GM23338 (cell line): ENCODE data around the gene GLTP. TPM values are rescaled to one million over a fixed set of nuclear protein-coding genes. Genes with fewer than 3 reads are reported as not detected.

Experiments
- ATAC-seq: fragments of 200-7000 bp; cut with Tn5 transposase; 3 replicates; pipeline ENCODE4 v1.9.1; 2020
- DNase-seq: peaks from one replicate; pipeline ENCODE4 v3.0.0-alpha.2; 2015; ENCODE audit warnings: low spot score
- H2AFZ ChIP-seq: fragments of 200-600 bp; sonication (generic); 2 replicates; pipeline ENCODE4 v1.8.0; 2016; ENCODE audit warnings: antibody characterized with exemption, mild to moderate bottlenecking, moderate library complexity
- H3F3A ChIP-seq: fragments of 200-600 bp; sonication (generic); replicated peaks from 2 replicates; pipeline ENCODE4 v1.8.0; 2017; ENCODE audit warnings: antibody characterized with exemption, mixed run types, low read depth
- H3K27ac ChIP-seq: fragments of 200-600 bp; sonication (generic); 2 replicates; pipeline ENCODE4 v1.6.1; 2016; ENCODE audit warnings: low read depth
- H3K27me3 ChIP-seq: fragments of 200-600 bp; sonication (generic); 2 replicates; pipeline ENCODE4 v1.8.0; 2016; ENCODE audit warnings: mild to moderate bottlenecking, mixed run types, moderate library complexity; ENCODE audit not compliant: insufficient read depth
- H3K36me3 ChIP-seq: fragments of 200-600 bp; sonication (generic); 2 replicates; pipeline ENCODE4 v1.8.0; 2016; ENCODE audit warnings: mild to moderate bottlenecking; ENCODE audit not compliant: insufficient read depth
- H3K4me1 ChIP-seq: fragments of 200-600 bp; sonication (generic); 2 replicates; pipeline ENCODE4 v1.8.0; 2016; ENCODE audit warnings: mild to moderate bottlenecking, moderate library complexity; ENCODE audit not compliant: insufficient read depth
- H3K4me2 ChIP-seq: fragments of 200-600 bp; sonication (generic); 2 replicates; pipeline ENCODE4 v1.7.1; 2017; ENCODE audit warnings: mixed run types
- H3K4me3 ChIP-seq: fragments of 200-600 bp; sonication (generic); 2 replicates; pipeline ENCODE4 v1.6.1; 2016; ENCODE audit warnings: mixed run types
- H3K79me2 ChIP-seq: fragments of 200-600 bp; sonication (generic); replicated peaks from 2 replicates; pipeline ENCODE4 v1.8.0; 2017; ENCODE audit warnings: mild to moderate bottlenecking; ENCODE audit not compliant: insufficient read depth
- H3K9me2 ChIP-seq: fragments of 200-600 bp; sonication (generic); 2 replicates; pipeline ENCODE4 v1.8.0; 2017; ENCODE audit not compliant: insufficient read depth
- H4K20me1 ChIP-seq: fragments of 200-600 bp; sonication (generic); replicated peaks from 2 replicates; pipeline ENCODE4 v1.8.0; 2017; ENCODE audit warnings: mild to moderate bottlenecking; ENCODE audit not compliant: insufficient read depth
- H3K27ac Mint-ChIP-seq: 2 replicates; pipeline ENCODE4 v1.8.0; 2020; ENCODE audit warnings: inconsistent platforms, mild to moderate bottlenecking, moderate library complexity, mixed read lengths
- H3K27me3 Mint-ChIP-seq: 3 replicates; pipeline ENCODE4 v1.8.0; 2022; ENCODE audit warnings: low read depth, mild to moderate bottlenecking, moderate library complexity, mixed read lengths, inconsistent platforms; ENCODE audit not compliant: insufficient read depth, poor library complexity
- H3K36me3 Mint-ChIP-seq: 3 replicates; pipeline ENCODE4 v1.8.0; 2021; ENCODE audit warnings: low read depth, mild to moderate bottlenecking, inconsistent platforms, moderate library complexity, mixed read lengths
- H3K4me1 Mint-ChIP-seq: 3 replicates; pipeline ENCODE4 v1.8.0; 2020; ENCODE audit warnings: mild to moderate bottlenecking, inconsistent platforms, mixed read lengths
- H3K4me3 Mint-ChIP-seq: 3 replicates; pipeline ENCODE4 v1.8.0; 2021; ENCODE audit warnings: moderate library complexity, mild to moderate bottlenecking, inconsistent platforms, mixed read lengths
- H3K9me3 Mint-ChIP-seq: 3 replicates; pipeline ENCODE4 v1.8.0; 2020; ENCODE audit warnings: moderate library complexity, mild to moderate bottlenecking, inconsistent platforms, mixed read lengths
- CREB1 ChIP-seq: fragments of 250-450 bp; sonication (Bioruptor Pico); IDR thresholded peaks from 2 replicates; pipeline ENCODE4 v1.5.0; 2020; ENCODE audit warnings: low read depth, mild to moderate bottlenecking, moderate library complexity
- CTCF ChIP-seq, 2 experiments: fragments of 200-600 bp in 1 of 2; sonication (generic) in 1 of 2; conservative IDR thresholded peaks; 2 replicates each; pipeline versions ENCODE4 v1.5.1 to v1.6.1; 2016 to 2017; ENCODE audit warnings: antibody characterized with exemption in 2 of 2, low read depth in 2 of 2, mild to moderate bottlenecking in 2 of 2, moderate library complexity in 1 of 2
- JUNB ChIP-seq: IDR thresholded peaks from one replicate; pipeline ENCODE4 v1.6.1; 2016; ENCODE audit warnings: antibody characterized with exemption; ENCODE audit not compliant: unreplicated experiment
- POLR2AphosphoS5 ChIP-seq: IDR thresholded peaks from 2 replicates; pipeline ENCODE4 v1.6.1; 2016; ENCODE audit warnings: antibody characterized with exemption, low read depth
- REST ChIP-seq: IDR thresholded peaks from one replicate; pipeline ENCODE4 v1.6.1; 2018; ENCODE audit warnings: antibody characterized with exemption; ENCODE audit not compliant: unreplicated experiment
- STAT1 ChIP-seq: IDR thresholded peaks from one replicate; pipeline ENCODE4 v1.6.1; 2016; ENCODE audit warnings: antibody characterized with exemption; ENCODE audit not compliant: unreplicated experiment
- ZNF114 ChIP-seq: fragments of 250-450 bp; sonication (Bioruptor Pico); IDR thresholded peaks from 2 replicates; pipeline ENCODE4 v1.5.0; 2020; ENCODE audit warnings: mild to moderate bottlenecking, moderate library complexity
- polyA plus RNA-seq: library from polyadenylated mRNA; unstranded; fragments of >200 nt; fragmentation: Nextera tagmentation; extraction: Ambion mirVana; gene quantifications from 2 replicates; pipeline ENCODE4 v1.2.1, GENCODE V29; 2016
- total RNA-seq: library from RNA; depleted of rRNA; stranded (reverse); fragments of >200 nt; shearing (Covaris generic); gene quantifications from 2 replicates; pipeline ENCODE4 v1.2.3, GENCODE V29; 2014
- TF ChIP-seq, protein P1 (sequence below): IDR thresholded peaks from 2 replicates; pipeline ENCODE4 v1.6.1; 2016; ENCODE audit warnings: antibody characterized with exemption

Gene GLTP
- total and polyA plus RNA-seq, 2 experiments from 2014 or later = 26.5 to 30.2 TPM

GRCh38 chr12:109878247-109878625 lies 2.1 kb downstream of the GLTP start:
- Histone ChIP-seq H3K4me2 (peak overlapping the region; percentile 100), H3K27ac (no peak overlapping the region), H3F3A (peaks cover 3% of the 10 kb centered on the region; the same call in 1 of the 2 replicates), H3K4me1 (peaks cover 43% of the 10 kb centered on the region), H3K9me2 (no peaks in the 10 kb centered on the region), H4K20me1 (peaks cover 26% of the 10 kb centered on the region), H3K36me3 (no peaks in the 10 kb centered on the region), H2AFZ (no peak overlapping the region), H3K27me3 (no peaks in the 10 kb centered on the region), H3K79me2 (peaks cover 67% of the 10 kb centered on the region), H3K4me3 (peak overlapping the region; percentile 95; the same call in 1 of the 2 replicates)
- ATAC-seq = no peak
- H3K27me3 Mint-ChIP-seq = peaks cover 4% of the 10 kb centered on the region
- H3K4me1 Mint-ChIP-seq = peaks cover 51% of the 10 kb centered on the region
- H3K9me3 Mint-ChIP-seq = no peaks in the 10 kb centered on the region
- peak overlapping the region; percentile 89 for H3K4me3 Mint-ChIP-seq
- DNase-seq = no peak
- TF ChIP-seq, protein P1, sequence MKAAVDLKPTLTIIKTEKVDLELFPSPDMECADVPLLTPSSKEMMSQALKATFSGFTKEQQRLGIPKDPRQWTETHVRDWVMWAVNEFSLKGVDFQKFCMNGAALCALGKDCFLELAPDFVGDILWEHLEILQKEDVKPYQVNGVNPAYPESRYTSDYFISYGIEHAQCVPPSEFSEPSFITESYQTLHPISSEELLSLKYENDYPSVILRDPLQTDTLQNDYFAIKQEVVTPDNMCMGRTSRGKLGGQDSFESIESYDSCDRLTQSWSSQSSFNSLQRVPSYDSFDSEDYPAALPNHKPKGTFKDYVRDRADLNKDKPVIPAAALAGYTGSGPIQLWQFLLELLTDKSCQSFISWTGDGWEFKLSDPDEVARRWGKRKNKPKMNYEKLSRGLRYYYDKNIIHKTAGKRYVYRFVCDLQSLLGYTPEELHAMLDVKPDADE = no peak
- no peak for TF ChIP-seq CREB1
- no peak overlapping the region for H3K27ac Mint-ChIP-seq
- H3K36me3 Mint-ChIP-seq = no peaks in the 10 kb centered on the region; the same call in 2 of the 3 replicates

- Mint-ChIP-seq H3K4me3 (peak overlapping the region; percentile 89), H3K27me3 (peaks cover 4% of the 10 kb centered on the region), H3K27ac (no peak overlapping the region; the same call in 1 of the 2 replicates), H3K9me3 (no peaks in the 10 kb centered on the region), H3K36me3 (peaks cover under 1% of the 10 kb centered on the region; the same call in 2 of the 3 replicates), H3K4me1 (peaks cover 52% of the 10 kb centered on the region)
- DNase-seq (no peak), ATAC-seq (no peak)
- Histone ChIP-seq H3K4me1 (peaks cover 43% of the 10 kb centered on the region), H3K27me3 (no peaks in the 10 kb centered on the region), H2AFZ (no peak overlapping the region), H3K79me2 (peaks cover 73% of the 10 kb centered on the region), H3K36me3 (no peaks in the 10 kb centered on the region), H3K9me2 (no peaks in the 10 kb centered on the region), H3K4me3 (peak overlapping the region; percentile 95; the same call in 1 of the 2 replicates), H4K20me1 (peaks cover 26% of the 10 kb centered on the region), H3F3A (peaks cover 3% of the 10 kb centered on the region; the same call in 1 of the 2 replicates), H3K27ac (no peak overlapping the region), H3K4me2 (peak overlapping the region; percentile 100)
- TF ChIP-seq CTCF (conservative IDR thresholded peaks at IDR 0.05; ENCODE audit: low read depth in 2 of 2) = no peak
- no peak for TF ChIP-seq ZNF114 (CRISPR knock-in tag)
- TF ChIP-seq JUNB = no peak
- TF ChIP-seq REST = no peak
- no peak for TF ChIP-seq STAT1
- no peak for TF ChIP-seq POLR2AphosphoS5
Observed at GRCh38 chr12:109877504-109878246, 2.7 kb downstream of the GLTP start.
